ENCODE results near the gene PUDP.
A peak's percentile ranks its signal among the peaks of the same experiment; 100 is the strongest.

PUDP gene

DNA sequence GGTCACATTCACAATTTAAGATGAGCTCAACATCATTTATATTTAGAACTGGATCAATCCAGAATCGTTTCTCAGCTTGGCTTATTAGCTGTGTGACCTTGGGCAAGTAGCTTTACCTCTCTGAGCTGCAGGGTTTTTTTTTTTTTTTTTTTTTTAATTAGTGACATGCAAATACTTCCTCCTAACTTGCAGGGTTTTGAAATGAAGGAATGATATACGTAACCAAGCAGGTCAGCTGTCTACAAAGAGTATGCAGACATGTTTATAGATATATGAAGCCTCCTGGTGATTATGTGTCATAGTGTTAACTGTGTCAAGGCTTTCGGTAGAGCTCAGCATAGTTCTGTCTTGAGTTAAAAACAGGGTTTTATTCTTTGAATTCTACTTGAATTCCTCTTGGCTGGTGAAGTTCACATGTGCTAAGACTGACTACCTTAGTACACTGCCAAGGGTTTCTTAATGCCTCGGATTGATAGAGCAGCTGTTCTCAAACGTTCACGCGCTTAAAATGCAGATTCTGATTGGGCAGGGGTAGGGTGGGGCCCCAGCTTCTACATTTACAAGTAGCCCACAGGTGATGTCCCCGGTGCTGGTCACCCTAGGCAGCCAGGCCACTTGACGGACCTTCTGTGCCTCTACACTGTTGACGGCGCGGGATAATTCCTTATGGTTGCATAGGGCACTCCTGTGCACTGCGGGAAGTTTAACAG, 1.1 kb downstream of the PUDP start:
- no peak for DNase-seq

DNA sequence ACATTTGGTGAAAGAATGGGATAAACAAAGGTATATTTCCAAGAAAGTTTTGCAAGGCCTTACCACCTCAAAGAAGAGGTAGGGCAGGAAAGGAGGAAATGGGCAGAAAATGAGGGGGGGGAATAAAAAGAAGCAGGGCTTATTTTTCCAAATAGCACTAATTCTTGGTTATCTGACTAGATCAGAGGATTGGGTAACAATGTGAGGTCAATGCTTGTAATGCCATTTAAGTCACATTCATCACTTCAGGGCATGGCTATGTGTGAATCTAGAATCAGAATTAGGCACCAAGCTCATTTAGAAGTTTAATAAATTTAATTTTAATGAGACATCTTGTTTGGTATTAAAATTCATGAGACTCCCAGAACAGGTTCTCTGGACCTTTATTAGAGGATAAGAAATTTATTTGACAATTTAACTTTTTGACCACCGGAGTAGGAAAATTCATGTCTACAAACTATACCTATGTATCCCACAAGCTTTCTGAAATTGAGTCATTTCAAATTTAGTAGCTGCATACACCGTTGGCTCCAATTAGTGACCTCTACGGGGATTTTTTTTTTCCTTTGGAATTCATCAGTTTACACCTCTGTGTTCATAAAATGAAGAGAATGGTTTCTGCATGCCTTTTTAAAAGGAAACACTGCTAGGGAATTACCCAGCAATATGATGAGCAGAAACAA, 1.8 kb downstream of the PUDP start:
- no peak for DNase-seq

DNA sequence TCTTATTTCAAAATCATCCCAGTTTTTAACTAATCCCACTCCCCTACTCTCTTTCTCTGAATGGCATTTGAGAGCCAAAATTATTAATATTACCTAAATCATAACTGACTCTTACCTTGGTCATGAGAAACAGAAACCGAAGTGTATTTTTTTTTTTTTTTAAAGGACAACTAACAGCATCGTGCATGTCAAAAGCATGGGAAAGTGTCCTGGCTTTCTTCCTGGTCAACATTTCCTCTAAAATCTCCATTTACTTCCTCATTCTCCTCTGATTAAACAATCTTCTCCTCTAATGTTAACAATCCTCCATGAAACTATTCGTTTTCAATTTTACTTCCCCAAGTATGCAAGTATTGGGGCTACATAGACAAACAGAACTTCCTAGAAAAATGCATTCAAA, 2.5 kb downstream of the PUDP start:
- DNase-seq: no peak

DNA sequence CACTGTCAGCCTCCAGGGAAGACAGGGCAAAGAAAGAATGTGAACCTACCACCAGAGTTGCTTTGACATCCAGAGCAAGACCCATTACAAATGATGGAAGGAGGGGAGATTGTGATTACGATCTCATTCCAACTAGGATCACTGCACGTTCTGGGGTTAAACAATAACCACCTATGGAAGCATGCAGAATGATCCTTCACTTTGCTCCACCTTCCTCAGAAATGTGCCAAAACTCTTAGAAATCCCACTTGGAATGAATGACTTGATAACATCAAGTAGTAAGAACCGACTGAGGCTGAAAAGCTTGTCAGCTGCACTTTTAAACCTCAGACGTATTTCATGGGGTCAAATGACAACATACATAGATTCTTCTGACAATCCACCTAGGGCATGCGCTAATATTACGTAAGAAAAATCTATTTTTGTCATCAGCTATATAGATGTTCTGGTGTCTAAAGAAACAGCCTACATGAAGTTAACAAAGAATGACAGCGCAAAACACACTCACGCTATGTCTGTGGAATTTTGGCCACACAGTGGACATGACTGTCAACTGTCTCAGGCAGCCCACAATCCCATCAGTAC, 3.9 kb downstream of the PUDP start:
- no peak for DNase-seq

DNA sequence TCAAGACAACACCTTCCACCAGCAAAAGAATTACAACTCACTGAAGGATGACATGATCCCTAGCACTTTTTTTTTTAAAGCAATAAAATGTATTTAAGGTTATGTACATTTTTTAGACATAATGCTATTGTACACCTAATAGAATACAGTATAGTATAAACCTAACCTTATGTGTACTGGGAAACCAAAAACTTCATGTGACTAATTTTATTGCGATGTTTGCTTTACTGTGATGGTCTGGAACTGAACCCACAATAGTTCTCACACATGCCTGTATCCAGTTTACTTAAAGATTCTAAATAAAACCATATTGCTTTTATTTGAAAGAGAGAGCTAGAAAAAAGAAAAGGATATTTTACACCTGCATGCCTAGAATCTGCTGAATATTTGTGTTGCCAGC, 4.9 kb downstream of the PUDP start:
- DNase-seq: no peak

DNA sequence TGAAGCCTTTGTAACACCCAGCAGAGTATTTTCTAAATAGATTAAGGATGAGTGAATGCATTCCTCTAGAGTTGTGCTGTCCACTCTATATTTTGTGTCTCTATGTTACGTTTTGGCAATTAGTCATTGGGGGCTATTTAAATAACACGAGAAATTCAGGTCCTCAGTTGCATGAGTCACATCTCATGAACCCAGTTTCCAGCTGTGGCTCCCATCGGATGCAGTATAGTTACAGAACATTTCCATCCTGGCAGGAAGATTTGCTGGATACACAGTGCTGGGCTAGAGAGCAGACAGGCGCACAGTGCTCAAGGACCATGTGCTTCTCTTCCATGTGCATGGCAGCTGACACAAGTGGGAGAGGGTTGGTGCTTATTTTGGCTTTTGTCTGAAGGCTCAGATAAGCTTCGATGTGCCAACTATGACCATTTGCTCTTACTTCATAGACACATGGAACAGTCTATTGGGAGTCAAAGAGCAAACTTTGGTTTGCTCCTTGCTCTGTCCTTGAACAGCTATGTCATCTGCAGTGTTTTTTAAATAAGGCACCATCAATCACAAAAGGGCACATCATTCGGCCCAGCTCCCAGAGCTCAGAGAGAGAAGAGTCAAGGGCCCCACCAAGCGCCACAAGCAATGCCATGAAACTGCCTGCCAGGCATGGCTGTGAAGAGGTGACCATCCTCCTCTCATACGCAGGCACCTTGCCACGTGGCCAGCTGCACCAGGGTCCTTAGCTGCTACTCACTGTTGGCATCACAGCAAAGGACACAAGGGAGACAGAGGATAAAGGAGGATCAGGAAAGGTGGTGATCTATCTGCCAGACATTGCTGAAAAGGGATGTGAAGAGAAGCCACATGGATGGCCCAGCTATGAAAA, 8.5 kb downstream of the PUDP start:
- DNase-seq: no peak

DNA sequence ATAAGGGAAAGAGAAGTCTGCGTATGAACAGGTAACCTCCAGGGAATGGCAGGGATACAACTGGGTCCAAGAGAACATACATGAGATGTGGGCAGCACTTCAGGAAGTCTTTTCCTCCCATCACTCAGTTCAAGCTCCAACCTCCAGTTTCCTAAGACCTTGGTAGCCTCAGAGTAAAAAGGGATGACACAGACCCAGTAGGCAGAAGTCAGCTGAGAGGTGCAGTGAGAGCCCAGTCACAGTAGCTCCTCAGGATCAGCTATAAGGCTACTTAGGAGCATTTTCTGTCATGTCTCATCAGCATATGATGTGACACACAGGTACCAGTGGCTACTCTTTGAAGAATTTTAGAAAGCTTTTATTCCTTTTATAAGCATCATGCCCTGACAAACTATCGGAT, 13.0 kb downstream of the PUDP start:
- no peak for DNase-seq

DNA sequence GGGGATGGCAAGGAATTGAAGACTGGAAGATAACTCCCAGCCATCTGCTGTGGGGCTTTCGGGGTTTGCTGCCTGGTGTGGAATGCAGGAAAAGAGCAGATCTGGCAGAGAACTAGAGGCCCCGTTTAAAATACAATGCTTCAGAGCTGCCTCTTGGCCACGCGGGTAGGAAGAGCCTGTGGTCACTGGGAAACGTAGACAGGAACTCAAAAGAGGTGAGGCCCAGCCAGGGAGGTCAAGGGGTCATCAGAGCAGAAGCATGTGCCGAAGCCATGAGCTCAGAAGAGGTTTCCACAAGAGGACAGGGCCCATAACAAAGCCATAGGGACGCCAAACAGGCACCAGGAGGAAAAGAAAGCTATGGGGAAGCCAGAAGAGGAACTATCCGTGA, 14.9 kb downstream of the PUDP start:
- DNase-seq: no peak

DNA sequence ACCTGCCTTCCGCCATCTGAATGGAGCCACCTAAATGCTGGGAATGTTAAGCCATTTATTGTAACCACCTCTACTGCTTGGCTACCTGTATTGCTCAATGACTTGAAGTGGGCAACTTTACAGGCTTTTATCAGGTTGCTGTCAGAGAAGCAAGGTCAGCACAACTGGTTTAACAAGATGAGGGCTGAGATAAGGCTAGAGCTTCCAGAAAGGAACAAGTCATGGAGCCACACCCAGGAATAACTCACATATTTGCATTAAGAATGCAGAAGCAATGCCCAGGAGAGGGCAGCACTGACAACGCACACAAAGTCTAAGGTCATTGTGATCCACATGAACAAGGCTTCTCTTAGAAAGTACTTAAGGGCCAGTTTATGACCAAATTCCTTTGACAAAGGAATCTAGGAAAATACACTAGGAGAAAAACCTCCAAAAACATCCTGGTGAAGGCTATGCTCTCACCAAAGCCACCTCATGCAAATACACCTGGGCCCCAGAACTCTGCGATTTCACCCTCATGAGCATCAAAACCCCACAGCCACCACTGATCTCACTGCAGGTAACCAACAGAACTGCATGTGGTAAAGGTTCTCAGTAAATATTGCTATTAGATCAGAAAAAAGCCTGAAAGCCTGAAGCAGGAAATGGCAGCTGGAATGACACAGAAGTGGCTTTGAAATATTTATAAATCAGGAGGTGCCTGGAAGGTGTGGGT, 15.5 kb downstream of the PUDP start:
- peak; percentile 7 for DNase-seq

DNA sequence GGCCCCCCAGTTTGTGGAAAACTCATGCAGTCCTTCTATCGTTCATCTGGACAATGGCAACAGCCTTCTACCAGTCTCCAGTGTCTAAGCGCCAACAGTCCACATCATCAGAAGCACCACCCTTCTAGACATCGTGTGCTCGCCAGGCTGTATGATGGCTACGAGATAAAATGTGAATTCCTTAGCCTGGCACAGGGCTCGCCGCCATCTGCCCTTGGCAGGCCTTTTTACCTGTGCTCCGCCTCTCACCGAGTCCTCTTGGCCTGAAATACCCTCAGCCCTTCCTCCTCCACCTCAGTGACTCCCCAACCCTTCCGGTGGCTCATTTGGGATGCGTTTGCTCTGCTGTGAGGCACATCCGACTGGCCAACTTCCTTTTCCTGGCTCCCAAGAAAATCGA, 16.3 kb downstream of the PUDP start:
- DNase-seq: no peak

DNA sequence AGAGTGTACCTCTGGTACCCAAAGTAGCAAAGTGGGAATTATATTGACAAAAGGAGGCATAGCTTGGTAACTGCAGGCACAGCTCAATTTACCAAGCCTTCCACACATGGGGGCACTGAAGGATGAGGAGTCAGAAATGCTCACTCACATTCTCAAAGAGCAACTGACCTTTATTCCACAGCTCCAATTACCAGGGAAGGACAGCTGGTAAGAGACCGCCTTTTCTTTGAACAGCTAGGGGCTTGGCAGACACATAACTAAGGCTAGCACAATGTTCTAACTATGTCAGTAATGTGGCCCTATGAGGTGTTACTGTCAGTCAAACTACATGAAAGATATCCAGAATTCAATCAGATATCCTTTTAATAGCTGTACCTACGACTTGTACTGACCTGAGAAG, 20.9 kb downstream of the PUDP start:
- no peak for DNase-seq

DNA sequence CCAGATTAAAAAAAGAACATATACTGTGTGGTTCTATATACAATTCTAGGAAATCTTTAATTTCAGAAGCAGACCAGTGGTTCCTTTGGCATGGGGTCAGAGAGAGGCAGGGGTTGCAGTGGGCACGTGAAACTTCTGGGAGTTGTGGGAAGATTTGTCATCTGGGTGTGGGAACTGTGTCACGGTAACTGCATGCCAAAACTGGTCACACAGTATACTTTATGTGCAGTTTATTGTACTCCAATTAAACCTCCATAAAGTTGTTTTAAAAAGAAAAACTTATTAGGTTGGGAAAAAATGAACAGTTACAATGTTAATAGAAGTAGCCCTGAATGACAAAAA, 27.1 kb downstream of the PUDP start:
- DNase-seq: no peak

DNA sequence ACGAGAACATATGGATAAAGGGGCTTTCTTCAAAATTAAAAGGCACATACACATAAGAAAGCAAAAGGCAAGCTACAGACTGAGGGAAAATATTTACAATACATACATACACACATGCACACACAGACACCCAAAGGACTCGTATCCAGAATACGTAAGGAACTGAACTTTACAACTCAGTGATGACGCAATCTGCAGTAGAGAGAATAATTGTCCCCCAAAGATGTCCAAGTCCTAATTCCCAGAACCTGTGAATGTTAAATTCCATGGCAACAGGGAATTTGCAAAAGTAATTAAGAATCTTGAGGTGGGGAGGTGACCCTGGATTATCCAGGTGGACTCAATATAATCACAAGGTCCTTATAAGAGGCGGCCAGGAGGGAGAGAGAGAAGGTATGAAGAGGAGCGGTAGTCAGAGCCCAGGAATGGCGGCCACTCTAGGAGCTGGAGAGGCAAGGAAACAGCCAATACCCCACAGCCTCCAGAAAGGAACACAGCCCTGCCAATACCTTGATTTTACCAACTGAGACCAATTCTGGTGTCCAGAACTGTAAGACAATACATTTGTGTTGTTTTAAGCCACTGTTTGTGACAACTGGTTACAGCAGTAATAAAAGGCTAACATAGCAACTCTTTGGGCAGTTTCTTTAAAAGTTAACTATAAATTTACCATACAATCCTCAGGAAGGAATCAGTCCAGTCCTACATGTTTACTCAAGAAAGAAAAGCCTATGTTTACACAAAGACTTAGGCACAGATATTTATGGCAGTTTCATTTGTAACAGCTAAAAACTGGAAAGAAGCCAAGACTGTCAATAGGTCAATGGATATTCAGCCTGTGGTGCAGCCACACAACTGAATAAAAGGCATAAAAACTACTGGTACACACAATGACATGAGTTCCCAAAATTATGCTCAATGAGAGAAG, 27.7 kb downstream of the PUDP start:
- DNase-seq: peak; percentile 34

DNA sequence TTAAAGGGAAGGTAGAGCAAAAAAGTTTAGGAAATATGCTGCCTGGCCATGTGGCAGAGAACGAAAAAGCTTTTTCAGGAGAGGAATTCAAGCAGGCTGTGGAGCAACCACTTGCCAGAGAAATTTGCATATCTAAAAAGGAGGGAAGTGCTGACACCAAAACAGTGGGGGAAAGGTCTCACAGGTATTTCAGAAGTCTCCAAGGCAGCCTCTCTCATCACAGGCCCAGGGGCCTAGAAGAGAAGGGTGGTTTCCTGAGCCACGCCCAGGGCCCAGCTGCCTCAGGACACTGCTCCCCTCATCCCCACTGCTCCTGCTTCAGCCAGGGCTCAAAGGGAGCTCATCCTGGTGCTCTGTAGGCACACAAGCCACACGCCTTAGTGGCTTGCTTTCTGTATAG, 30.4 kb downstream of the PUDP start:
- DNase-seq: no peak

DNA sequence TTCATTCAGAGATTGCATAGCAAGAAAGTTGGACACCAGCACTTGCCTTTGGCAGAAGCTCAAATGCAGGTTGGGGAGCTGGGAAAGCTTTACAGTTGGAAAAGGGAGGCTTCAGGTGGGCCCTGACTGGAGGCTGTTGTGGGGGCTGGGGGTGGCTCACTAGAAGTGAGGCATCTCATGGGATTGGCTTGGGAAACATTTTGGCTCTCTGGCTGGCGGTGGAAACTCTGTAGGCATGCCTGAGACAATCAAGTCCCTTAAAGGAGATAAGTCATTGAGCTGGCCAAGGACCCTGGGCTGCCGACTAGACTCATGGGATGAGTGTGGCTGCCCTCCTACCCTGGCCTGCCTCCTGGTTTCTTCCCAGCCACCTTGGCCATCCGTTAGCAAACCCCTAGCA, 31.9 kb downstream of the PUDP start:
- no peak for DNase-seq

DNA sequence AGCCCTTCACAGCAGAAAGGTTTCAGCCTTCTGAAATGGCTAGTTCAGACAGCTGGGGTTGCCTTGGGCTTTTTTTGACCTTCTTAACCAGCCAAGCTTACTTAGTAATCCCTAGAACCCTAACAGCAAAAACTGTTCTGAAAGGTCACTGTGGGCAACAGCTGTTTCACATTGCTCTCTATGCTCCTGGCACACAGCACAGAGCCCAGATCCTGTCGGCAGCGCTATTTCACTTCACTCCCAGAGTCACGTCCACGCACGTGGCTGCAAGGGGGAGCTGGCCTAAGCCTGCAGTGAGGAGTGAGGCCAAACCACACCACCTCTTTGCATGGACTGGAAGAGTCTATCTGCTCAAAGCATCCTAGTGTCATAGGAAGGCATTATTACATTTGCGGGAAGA, 32.4 kb downstream of the PUDP start:
- no peak for DNase-seq

DNA sequence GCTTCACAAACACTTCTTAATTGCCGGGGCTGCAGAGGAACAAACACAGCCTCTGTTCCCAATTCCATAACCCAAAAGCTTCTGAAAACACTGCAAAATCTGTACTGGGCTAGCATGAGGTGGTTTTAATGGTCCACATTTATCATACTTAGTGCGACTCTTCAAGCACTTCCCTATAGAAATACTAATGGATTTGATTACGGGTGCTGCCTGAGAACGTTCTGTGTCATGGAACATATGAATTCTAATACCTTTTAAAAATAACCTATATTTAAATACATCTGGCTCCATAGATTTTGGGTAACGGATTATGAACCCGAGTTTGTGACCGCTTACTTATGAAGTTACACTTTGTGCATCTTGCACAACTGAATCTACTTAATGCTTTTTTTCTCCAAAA, 35.9 kb downstream of the PUDP start:
- no peak for DNase-seq

DNA sequence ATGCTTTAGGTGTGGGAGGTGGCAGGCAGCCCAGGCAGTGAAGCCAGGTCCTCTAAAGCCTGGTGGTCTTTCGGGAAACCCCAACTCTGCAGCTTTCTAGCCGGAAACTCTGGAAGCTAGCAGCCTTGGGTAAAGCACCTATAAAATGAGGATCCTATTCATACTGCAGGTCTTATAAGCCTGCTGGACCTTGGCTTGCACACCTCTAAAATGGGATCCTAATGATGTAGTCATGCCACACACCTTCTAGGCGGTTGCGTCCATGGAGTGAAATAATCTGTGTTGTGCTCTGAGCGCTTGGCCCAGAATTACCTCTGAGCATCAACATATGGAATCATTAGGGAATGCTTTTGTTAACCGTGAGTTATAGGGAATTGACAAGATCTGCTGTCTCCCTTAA, 36.4 kb downstream of the PUDP start:
- no peak for DNase-seq

DNA sequence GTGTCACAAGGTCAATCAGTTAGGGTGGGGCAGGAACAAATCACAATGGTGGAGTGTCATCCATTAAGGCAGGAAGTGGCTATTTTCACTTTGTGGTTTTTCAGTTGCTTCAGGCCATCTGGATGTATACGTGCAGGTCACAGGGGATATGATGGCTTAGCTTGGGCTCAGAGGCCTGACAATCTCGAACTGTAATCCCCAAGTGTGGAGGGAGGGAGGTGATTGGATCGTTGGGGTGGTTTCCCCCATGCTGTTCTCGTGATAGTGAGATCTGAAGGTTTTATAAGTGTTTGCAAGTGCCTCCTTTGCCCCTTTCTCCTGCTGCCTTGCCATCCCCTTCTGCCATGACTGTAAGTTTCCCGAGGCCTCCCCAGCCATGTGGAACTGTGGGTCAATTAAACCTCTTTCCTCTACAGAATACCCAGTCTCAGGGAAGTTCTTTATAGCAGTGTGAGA, 37.1 kb downstream of the PUDP start:
- DNase-seq: no peak

DNA sequence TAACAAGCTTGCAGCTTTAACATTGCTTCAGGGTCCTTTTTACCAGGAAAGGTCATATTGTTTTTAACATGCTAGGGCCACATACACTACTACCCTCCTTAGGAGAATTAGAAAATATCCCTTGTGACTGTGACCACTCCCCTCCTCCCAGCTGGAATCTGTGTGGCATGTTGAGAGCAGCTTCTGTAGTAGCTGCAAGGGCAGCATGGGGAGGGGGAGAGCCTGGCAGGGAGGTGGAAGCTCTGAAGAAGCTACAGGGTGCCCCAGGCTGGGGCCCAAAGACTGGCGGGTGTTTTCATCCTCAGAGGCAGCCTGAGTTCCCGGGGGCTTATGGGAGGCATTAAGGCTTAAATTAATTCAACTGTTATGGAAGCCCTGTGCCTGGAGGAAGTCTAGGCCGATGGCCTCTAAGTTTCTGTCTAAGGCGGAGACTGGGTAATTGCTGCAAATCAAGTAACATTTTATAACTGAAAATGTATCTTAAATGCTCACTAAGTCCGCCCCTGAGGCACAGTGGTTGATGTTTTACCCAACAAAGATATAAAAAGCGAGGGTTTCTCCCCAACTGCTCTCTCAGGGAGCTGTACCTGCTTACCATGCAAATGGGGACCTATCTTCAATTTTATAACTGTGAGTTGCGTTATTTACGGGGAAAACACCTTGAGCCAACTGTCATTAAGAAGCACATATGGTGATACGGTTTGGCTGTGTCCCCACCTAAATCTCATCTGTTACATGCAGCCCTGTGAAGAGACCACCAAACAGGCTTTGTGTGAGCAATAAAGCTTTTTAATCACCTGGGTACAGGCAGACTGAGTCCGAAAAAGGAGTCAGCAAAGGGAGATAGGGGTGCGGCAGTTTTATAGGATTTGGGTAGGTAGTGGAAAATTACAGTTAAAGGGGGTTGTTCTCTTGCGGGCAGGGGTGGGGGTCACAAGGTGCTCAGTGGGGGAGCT, 37.8 kb downstream of the PUDP start:
- DNase-seq: no peak

All from SHP77 treated with DMSO at 0.1 percent for 48 hours (cell line).